ENCODE data around the gene MRPS7. TPM values are rescaled to one million over a fixed set of nuclear protein-coding genes. Genes with fewer than 3 reads are reported as not detected.

Gene MRPS7
- total RNA-seq, 1 experiment from 2014 or later: 93.7 TPM

GRCh38 chr17:75263055-75263454, 1.4 kb downstream of the MRPS7 start:
- Histone ChIP-seq H2BK5ac (ENCODE audit: insufficient read length, low read length) (no peak overlapping the region), H2BK15ac (ENCODE audit: low read depth, low read length) (no peak overlapping the region), H3K23ac (ENCODE audit: insufficient read length, low read depth, low read length) (no peak overlapping the region), H3K9me3 (ENCODE audit: control insufficient read depth, low read depth, low read length) (no peaks in the 10 kb centered on the region), H3T11ph (ENCODE audit: low read length) (no peak overlapping the region), H4K91ac (ENCODE audit: insufficient read length, low read depth, low read length) (no peak overlapping the region), H3K18ac (ENCODE audit: insufficient read length, low read depth, low read length) (no peak overlapping the region), H2BK12ac (ENCODE audit: insufficient read length, low read depth, low read length) (no peak overlapping the region), H2BK20ac (ENCODE audit: low read depth, low read length, poor library complexity, severe bottlenecking) (no peak overlapping the region), H3K14ac (ENCODE audit: insufficient read depth, low read length) (no peak overlapping the region), H3K27me3 (ENCODE audit: insufficient read depth, low read length) (no peaks in the 10 kb centered on the region), H3K23me2 (ENCODE audit: insufficient read length, low read depth, low read length, poor library complexity, severe bottlenecking) (peaks cover 4% of the 10 kb centered on the region), H4K5ac (ENCODE audit: insufficient read length, low read depth, low read length) (no peak overlapping the region), H2AFZ (ENCODE audit: low read length) (no peak overlapping the region), H4K8ac (replicated peaks; ENCODE audit: insufficient read length, low read depth, low read length) (no peak overlapping the region), H3K9ac (ENCODE audit: extremely low read depth, insufficient read length, low read length) (no peak overlapping the region), H2AK5ac (ENCODE audit: insufficient read length, low read length) (no peak overlapping the region), H3K79me2 (ENCODE audit: insufficient read depth, low read length) (peaks cover 18% of the 10 kb centered on the region), H3K56ac (ENCODE audit: insufficient read length, low read depth, low read length) (no peak overlapping the region), H3K4ac (ENCODE audit: low read depth, low read length) (no peak overlapping the region), H3K4me1 (ENCODE audit: insufficient read depth, low read length) (peaks cover 4% of the 10 kb centered on the region), H4K20me1 (ENCODE audit: control insufficient read depth, insufficient read depth, insufficient read length) (no peaks in the 10 kb centered on the region), H3K79me1 (ENCODE audit: insufficient read depth, low read depth, low read length, poor library complexity, severe bottlenecking) (peaks cover 4% of the 10 kb centered on the region), H3K4me2 (ENCODE audit: insufficient read depth, insufficient read length, low read length) (peak overlapping the region; percentile 81), H2BK120ac (ENCODE audit: low read depth, low read length, poor library complexity, severe bottlenecking) (no peak overlapping the region), H3K27ac (ENCODE audit: insufficient read length, low read depth, low read length) (no peak overlapping the region)
- Mint-ChIP-seq H3K27ac (no peak overlapping the region), H3K9me3 (no peaks in the 10 kb centered on the region), H3K27me3 (ENCODE audit: low read depth) (no peaks in the 10 kb centered on the region), H3K4me3 (peak overlapping the region; percentile 99), H3K4me1 (peaks cover 30 to 32% of the 10 kb centered on the region in 2 experiments), H3K36me3 (ENCODE audit: insufficient read depth in 1 of 3, low read depth in 3 of 3) (peaks cover 8 to 54% (median 50%) of the 10 kb centered on the region in 3 experiments; a peak in 6 of 7 replicates)
- TF ChIP-seq CTCF (conservative IDR thresholded peaks at IDR 0.05): no peak; the same call in 2 of the 3 replicates
- DNase-seq: no peak
- WGBS (ENCODE audit: extremely low coverage, insufficient read length, low lambda C conversion rate): no CpG with 5 or more reads among the region's 4 CpGs
